Activated T-cell treated with anti-CD3 and anti-CD28 coated beads, Interleukin-2, amount 50 U/mL, for 24 hours (primary cell): ENCODE measurements around the gene ASCL3.
"Not testable (repeated sequence)": the region's sequence is repeated elsewhere in the genome, so short reads cannot be mapped to it uniquely, and the experiment has no call there.

Experiments used
- DNase-seq: peaks from one replicate; pipeline ENCODE4 v3.0.0-alpha.2; 2020
- H3K27ac Mint-ChIP-seq: 2 replicates; pipeline ENCODE4 v1.8.0; 2020; ENCODE audit warnings: mild to moderate bottlenecking, mixed read lengths
- H3K27me3 Mint-ChIP-seq: 2 replicates; pipeline ENCODE4 v1.8.0; 2020; ENCODE audit warnings: mixed read lengths
- H3K36me3 Mint-ChIP-seq: 2 replicates; pipeline ENCODE4 v1.8.0; 2020; ENCODE audit warnings: low read depth, mixed read lengths
- H3K4me1 Mint-ChIP-seq: 2 replicates; pipeline ENCODE4 v1.8.0; 2020; ENCODE audit warnings: low read depth, mixed read lengths
- H3K4me3 Mint-ChIP-seq: 2 replicates; pipeline ENCODE4 v1.8.0; 2020; ENCODE audit warnings: mild to moderate bottlenecking, moderate library complexity, mixed read lengths
- H3K9me3 Mint-ChIP-seq: 2 replicates; pipeline ENCODE4 v1.8.0; 2020; ENCODE audit warnings: mixed read lengths

ASCL3 gene

GRCh38 chr11:8942518-8943066, at the start of gene ASCL3:
TSS of gene ASCL3 (minus strand) at chr11:8943016. CDS start at chr11:8938161, 4,855 bp downstream.
- no peak for DNase-seq
- peaks cover 4% of the 10 kb centered on the region for H3K27me3 Mint-ChIP-seq
- peaks cover 12% of the 10 kb centered on the region for H3K36me3 Mint-ChIP-seq
- H3K4me3 Mint-ChIP-seq, result no peak within 1 kb of the TSS
- H3K9me3 Mint-ChIP-seq, result no peaks in the 10 kb centered on the region
- H3K27ac Mint-ChIP-seq, result no peak within 1 kb of the TSS
- peaks cover 3% of the 10 kb centered on the region for H3K4me1 Mint-ChIP-seq

- Mint-ChIP-seq H3K9me3 (no peaks in the 10 kb centered on the region), H3K27me3 (peaks cover 12% of the 10 kb centered on the region), H3K27ac (no peak overlapping the region), H3K4me3 (no peak overlapping the region), H3K36me3 (no peaks in the 10 kb centered on the region), H3K4me1 (no peaks in the 10 kb centered on the region)
- no peak for DNase-seq
These were observed 46.6 kb upstream of the ASCL3 start for GRCh38 chr11:8989453-8989852.

GRCh38 chr11:8988329-8989234, 45.8 kb upstream of the ASCL3 start:
- Mint-ChIP-seq H3K4me3 (no peak overlapping the region), H3K27ac (no peak overlapping the region), H3K9me3 (no peaks in the 10 kb centered on the region), H3K27me3 (peaks cover 10% of the 10 kb centered on the region), H3K36me3 (no peaks in the 10 kb centered on the region), H3K4me1 (peaks cover 3% of the 10 kb centered on the region)
- no peak for DNase-seq

- H3K9me3 Mint-ChIP-seq, result no peaks in the 10 kb centered on the region
- no peak overlapping the region for H3K27ac Mint-ChIP-seq
- H3K4me1 Mint-ChIP-seq, result peaks cover 3% of the 10 kb centered on the region
- no peak overlapping the region for H3K4me3 Mint-ChIP-seq
- H3K36me3 Mint-ChIP-seq, result no peaks in the 10 kb centered on the region
- DNase-seq, result no peak
- peaks cover 10% of the 10 kb centered on the region for H3K27me3 Mint-ChIP-seq
These were observed 44.6 kb upstream of the ASCL3 start for GRCh38 chr11:8987446-8987845.

GRCh38 chr11:8986772-8987171, 44.0 kb upstream of the ASCL3 start:
- H3K27ac Mint-ChIP-seq, H3K4me1 Mint-ChIP-seq, H3K4me3 Mint-ChIP-seq, H3K36me3 Mint-ChIP-seq, H3K9me3 Mint-ChIP-seq, DNase-seq, H3K27me3 Mint-ChIP-seq: not testable (repeated sequence)

- Mint-ChIP-seq H3K36me3 (no peaks in the 10 kb centered on the region), H3K27me3 (peaks cover 7% of the 10 kb centered on the region), H3K4me1 (peaks cover 3% of the 10 kb centered on the region), H3K27ac (no peak overlapping the region), H3K9me3 (no peaks in the 10 kb centered on the region), H3K4me3 (no peak overlapping the region)
- no peak for DNase-seq
These were observed 42.6 kb upstream of the ASCL3 start for GRCh38 chr11:8985462-8985861.

GRCh38 chr11:8983552-8983951, 40.7 kb upstream of the ASCL3 start:
- Mint-ChIP-seq H3K27ac (peak overlapping the region; percentile 3), H3K4me1 (peaks cover 3% of the 10 kb centered on the region), H3K9me3 (no peaks in the 10 kb centered on the region), H3K36me3 (no peaks in the 10 kb centered on the region), H3K27me3 (no peaks in the 10 kb centered on the region), H3K4me3 (no peak overlapping the region)
- DNase-seq, result no peak

- H3K27me3 Mint-ChIP-seq, result no peaks in the 10 kb centered on the region
- DNase-seq, result no peak
- no peaks in the 10 kb centered on the region for H3K9me3 Mint-ChIP-seq
- H3K27ac Mint-ChIP-seq, result no peak overlapping the region
- H3K4me3 Mint-ChIP-seq, result no peak overlapping the region
- H3K36me3 Mint-ChIP-seq, result no peaks in the 10 kb centered on the region
- H3K4me1 Mint-ChIP-seq, result peaks cover 3% of the 10 kb centered on the region
These were observed 37.7 kb upstream of the ASCL3 start for GRCh38 chr11:8980485-8980884.

GRCh38 chr11:8979365-8979764, 36.5 kb upstream of the ASCL3 start:
- not testable (repeated sequence) for H3K27ac Mint-ChIP-seq

GRCh38 chr11:8973121-8973520, 30.3 kb upstream of the ASCL3 start:
- no peak overlapping the region for H3K27ac Mint-ChIP-seq
- H3K36me3 Mint-ChIP-seq, result peaks cover 5% of the 10 kb centered on the region
- DNase-seq, result no peak
- H3K4me3 Mint-ChIP-seq, result no peak overlapping the region
- no peaks in the 10 kb centered on the region for H3K27me3 Mint-ChIP-seq
- no peaks in the 10 kb centered on the region for H3K9me3 Mint-ChIP-seq
- H3K4me1 Mint-ChIP-seq, result no peaks in the 10 kb centered on the region

More at GRCh38 chr11:8979365-8979764, 36.5 kb upstream of the ASCL3 start:
- not testable (repeated sequence) for H3K4me1 Mint-ChIP-seq, H3K4me3 Mint-ChIP-seq, H3K27me3 Mint-ChIP-seq, H3K9me3 Mint-ChIP-seq, H3K36me3 Mint-ChIP-seq, DNase-seq

GRCh38 chr11:8971924-8972316, 29.1 kb upstream of the ASCL3 start:
- Mint-ChIP-seq H3K4me3 (no peak overlapping the region), H3K4me1 (no peaks in the 10 kb centered on the region), H3K27ac (no peak overlapping the region), H3K9me3 (no peaks in the 10 kb centered on the region), H3K36me3 (peaks cover 11% of the 10 kb centered on the region), H3K27me3 (no peaks in the 10 kb centered on the region)
- no peak for DNase-seq

- DNase-seq, result no peak
- Mint-ChIP-seq H3K4me1 (peaks cover 1% of the 10 kb centered on the region), H3K27ac (no peak overlapping the region), H3K4me3 (no peak overlapping the region), H3K36me3 (peaks cover 11% of the 10 kb centered on the region), H3K27me3 (no peaks in the 10 kb centered on the region), H3K9me3 (no peaks in the 10 kb centered on the region)
These were observed 28.5 kb upstream of the ASCL3 start for GRCh38 chr11:8971196-8971923.

GRCh38 chr11:8967184-8967583, 24.4 kb upstream of the ASCL3 start:
- Mint-ChIP-seq H3K27ac (no peak overlapping the region), H3K27me3 (no peaks in the 10 kb centered on the region), H3K4me1 (peaks cover 23% of the 10 kb centered on the region), H3K4me3 (no peak overlapping the region), H3K9me3 (no peaks in the 10 kb centered on the region), H3K36me3 (peaks cover 24% of the 10 kb centered on the region)
- DNase-seq, result no peak

- H3K36me3 Mint-ChIP-seq, result peaks cover 28% of the 10 kb centered on the region
- peak within 1 kb of the TSS; percentile 92 for H3K4me3 Mint-ChIP-seq
- peak within 1 kb of the TSS; percentile 93 for H3K27ac Mint-ChIP-seq
- H3K9me3 Mint-ChIP-seq, result no peaks in the 10 kb centered on the region
- H3K27me3 Mint-ChIP-seq, result no peaks in the 10 kb centered on the region
- H3K4me1 Mint-ChIP-seq, result peaks cover 36% of the 10 kb centered on the region
- peak; percentile 92 for DNase-seq
These were observed 21.8 kb upstream of the ASCL3 start, which contains the start of gene TMEM9B for GRCh38 chr11:8964324-8965320. TSS of gene TMEM9B (minus strand) at chr11:8964442. CDS start at chr11:8964313, 129 bp downstream.
